ENCODE measurements around the gene FAM72D. TPM values are rescaled to one million over a fixed set of nuclear protein-coding genes. Genes with fewer than 3 reads are reported as not detected.
"Not testable (repeated sequence)": the region's sequence is repeated elsewhere in the genome, so short reads cannot be mapped to it uniquely, and the experiment has no call there.

Gene FAM72D
- total RNA-seq, 1 donor from 2014 or later = not detected

GRCh38 chr1:145082483-145083255, 13.1 kb upstream of the FAM72D start:
- DNase-seq (ENCODE audit: low spot score) = not testable (repeated sequence)

DNA sequence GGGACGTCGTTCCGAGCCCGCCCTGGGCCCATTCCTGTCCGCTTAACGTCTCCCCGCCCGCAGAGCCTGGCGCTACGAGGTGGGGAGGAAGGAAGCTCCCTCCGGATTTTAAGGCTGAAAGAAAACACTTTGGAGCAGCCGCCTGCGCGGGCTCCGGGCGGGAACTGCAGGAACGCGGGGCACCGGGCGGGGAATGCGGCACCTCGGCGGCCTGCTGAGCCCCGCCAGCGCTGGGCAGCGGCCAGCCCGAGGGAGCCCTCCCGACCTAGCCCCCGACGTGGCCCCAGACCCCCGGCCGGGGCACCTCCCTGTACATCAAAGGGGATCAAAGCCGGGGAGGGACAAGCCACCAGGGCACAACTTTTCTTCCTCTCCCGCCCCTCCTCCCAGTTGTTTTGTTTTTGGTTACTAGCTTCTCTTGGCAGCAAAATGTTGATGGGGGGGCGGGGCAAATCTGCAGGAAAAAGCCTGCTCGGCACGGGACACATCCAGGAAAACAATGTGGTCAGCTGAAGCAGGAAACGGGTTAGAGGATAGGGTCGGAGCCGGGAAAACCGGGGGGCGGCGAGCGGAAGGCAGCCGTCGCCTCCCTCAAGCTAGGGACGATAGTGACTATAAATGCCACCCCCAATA, 2.1 kb upstream of the FAM72D start:
- peak; percentile 3 for DNase-seq (ENCODE audit: low spot score)

DNA sequence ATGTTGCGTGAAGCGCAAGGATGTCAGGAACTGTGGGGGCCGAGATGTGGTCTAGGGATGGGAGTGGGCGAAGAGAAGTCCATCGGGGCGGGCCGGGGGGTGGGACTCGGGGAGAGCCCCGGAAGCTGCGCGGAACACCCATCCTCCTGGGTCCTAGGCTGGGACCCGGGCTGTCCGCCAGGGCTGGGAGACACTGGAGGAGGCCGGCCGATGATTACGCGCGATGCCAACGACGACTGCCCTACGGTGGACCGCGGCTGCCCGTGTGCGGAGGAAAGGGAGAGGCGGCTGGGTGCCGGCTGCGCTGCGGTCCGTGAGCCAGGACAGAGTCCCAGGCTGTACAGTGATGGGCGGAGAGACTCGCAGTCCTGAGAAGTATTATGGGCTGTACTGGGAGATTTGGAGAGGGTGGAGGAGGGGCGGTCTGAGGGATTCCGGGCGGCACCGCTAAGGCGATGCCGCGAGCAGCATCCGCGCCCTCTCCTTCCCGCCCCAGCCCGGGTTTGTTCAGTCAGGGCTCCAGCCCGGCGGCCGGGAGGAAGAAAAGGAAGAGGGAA, 1.0 kb upstream of the FAM72D start:
- not testable (repeated sequence) for DNase-seq (ENCODE audit: low spot score)

DNA sequence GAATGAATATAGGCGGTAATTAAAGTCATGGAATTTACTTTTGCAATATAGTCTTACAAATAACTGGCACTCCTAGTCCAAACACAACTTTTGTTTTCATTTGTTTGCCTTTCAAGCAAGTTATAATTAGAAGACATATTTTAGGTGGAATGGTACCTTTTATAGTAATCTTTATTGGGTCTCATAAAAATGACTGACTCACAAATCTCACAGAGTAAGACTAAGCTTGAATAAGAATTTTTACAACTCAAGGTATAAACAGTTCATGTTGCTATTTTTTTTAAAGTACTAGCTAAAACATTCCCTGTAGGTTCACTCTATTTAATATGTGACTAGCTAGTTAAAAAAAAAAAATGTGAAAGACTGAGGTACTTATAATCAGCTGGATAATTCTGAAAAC, 6.0 kb downstream of the FAM72D start:
- DNase-seq (ENCODE audit: low spot score) = not testable (repeated sequence)

DNA sequence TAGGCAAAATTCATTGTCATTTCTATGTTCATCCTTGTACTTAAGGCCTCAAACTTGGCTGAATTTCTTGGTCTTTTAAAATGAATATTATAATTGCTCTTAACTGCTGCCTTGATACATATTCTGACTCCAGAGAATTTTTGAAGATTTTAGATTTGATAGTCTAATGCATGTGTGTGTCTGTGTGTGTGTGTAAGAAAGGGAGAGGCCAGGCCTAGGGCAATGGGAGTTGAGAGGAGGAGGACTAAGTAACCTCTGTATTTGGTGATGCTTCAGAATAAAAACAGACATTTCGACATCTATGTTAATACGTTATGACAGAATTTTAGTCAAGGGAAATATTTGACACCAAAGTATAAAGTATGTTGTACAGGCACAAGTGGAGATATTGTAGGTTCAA, 7.5 kb downstream of the FAM72D start:
- DNase-seq (ENCODE audit: low spot score) = not testable (repeated sequence)

DNA sequence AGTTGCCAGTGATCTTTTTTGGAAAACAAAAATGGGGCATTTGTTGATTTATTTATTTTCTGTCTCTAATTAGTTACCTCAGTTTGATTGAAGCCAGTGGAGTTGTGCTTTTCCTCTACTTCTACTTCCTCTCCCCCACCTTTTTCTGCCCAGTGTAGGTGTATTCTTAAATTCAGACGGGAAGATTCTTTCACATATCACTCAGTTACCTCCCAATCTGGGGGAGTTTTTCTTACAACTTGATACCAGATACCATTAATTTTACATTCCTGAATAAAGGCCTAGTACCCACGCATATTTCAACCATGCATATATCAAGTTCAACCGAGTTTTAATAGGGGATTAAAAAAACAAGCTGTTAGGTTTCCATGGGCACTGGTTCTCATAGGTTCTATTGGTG, 15.9 kb downstream of the FAM72D start:
- not testable (repeated sequence) for DNase-seq (ENCODE audit: low spot score)

DNA sequence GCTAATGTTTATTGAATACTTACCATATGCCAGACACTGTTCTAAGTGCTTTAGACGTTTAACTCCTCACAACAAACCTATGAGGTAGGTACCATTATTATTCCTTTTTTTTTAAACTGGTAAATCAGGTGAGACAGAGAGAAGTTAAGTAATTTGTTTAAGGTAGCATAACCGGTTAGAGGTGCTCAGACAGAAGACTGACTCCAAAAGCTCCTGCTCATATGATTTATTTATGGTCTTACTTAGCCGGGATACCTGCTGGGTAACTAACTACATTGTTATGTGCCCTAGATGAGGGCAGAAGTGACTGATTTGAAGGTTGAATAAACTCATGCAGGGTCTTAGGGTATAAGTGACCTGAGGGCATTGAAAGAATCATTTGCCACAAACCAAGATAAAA, 16.9 kb downstream of the FAM72D start:
- not testable (repeated sequence) for DNase-seq (ENCODE audit: low spot score)

GRCh38 chr1:145114560-145115057, 18.8 kb downstream of the FAM72D start:
- DNase-seq (ENCODE audit: low spot score) = not testable (repeated sequence)

DNA sequence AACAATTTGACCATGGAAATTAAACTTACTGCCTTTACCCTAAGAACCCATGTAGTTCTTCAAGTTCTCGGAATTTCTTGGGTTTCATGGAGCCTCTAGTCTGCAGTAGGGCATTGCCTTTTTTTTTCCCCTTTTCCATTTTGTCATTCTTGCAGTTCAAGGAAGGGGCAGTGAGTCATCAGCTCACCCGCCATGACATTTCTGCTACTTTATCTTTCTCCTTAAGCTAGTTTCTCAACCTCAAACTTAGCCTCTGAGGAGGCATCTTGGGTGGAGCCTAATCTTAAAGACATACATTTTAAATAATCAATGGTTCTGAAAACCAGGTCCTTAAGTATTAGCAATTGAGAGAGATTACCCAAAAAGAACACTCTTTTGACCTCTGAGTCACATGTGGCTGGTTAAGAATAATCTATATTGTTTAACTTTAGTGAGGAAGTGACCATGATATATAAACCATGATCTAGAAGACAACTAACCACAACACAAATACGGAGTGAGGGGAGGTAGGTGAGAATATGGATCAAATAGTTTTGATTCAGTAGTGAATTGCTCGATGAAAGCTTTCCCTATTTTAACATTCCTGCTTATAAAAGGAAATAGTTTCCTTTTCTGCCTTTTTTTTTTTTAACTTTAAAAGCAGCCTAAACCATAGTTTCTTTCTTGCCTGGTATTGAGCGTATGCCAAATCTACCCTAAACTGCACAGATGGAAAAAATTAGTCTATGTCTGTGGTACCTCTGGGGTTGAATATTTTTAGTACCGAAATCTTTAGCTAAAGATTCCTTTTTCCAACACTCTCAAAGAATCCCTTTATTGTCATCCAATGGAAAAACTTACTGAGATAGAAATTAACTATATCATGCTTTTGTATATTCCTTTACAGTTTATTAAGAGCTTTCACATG, 20.1 kb downstream of the FAM72D start:
- not testable (repeated sequence) for DNase-seq (ENCODE audit: low spot score)

- DNase-seq (ENCODE audit: low spot score) = not testable (repeated sequence)
Measured at GRCh38 chr1:145119842-145120241, 24.1 kb downstream of the FAM72D start.

- DNase-seq (ENCODE audit: low spot score) = not testable (repeated sequence)
Measured at GRCh38 chr1:145122344-145123061, 26.7 kb downstream of the FAM72D start.

DNA sequence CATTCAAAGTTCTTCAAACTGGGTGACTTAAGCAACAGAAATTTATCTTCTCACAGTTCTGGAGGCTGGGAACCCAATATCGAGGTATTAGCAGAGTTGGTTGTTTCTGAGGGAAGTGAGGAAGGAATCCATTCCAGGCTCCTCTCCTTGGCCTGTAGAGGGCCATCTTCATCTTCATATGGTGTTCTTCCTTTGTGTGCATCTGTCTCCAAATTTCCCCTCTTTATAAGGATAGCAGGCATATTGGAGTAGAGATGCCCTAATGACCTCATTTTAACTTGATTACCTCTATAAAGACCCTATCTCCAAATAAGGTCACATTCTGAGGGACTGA, 27.3 kb downstream of the FAM72D start:
- not testable (repeated sequence) for DNase-seq (ENCODE audit: low spot score)

GRCh38 chr1:145123992-145124641, 28.3 kb downstream of the FAM72D start:
- not testable (repeated sequence) for DNase-seq (ENCODE audit: low spot score)

- not testable (repeated sequence) for DNase-seq (ENCODE audit: low spot score)
Measured at GRCh38 chr1:145125112-145125511, 29.3 kb downstream of the FAM72D start.

GRCh38 chr1:145127144-145127543, 31.4 kb downstream of the FAM72D start:
- not testable (repeated sequence) for DNase-seq (ENCODE audit: low spot score)

DNA sequence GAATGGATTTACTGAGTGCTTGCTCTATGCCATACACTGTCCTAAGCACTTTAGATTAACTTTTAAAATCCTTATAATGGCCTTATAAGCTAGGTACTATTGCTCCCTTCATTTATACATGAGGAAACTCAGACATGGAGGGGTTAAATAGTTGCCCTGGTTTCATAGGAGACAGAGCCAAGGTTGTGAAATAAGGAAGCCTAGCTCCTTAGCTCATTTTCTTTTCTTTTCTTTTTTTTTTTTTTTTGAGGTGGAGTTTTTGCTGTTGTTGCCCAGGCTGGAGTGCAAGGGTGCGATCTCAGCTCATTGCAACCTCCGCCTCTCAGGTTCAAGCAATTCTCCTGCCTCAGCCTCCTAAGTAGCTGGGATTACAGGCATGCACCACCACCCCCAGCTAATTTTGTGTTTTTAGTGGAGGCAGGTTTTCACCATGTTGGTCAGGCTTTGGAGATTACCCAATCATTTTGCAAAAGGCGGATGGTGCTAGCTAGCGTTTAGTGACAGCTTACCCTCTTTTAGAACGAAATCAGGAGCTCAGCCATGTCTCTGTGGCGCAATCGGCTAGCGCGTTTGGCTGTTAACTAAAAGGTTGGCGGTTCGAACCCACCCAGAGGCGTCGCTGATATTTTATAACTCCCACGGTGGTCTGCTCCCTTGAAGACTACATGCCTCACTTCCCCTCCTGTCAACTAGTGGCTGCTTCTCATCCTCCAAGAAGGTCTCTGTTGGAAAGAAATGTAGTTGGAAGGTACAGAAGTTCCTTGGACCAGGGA, 33.1 kb downstream of the FAM72D start:
- DNase-seq (ENCODE audit: low spot score) = peak; percentile 0

GRCh38 chr1:145134476-145134875, 38.7 kb downstream of the FAM72D start:
- DNase-seq (ENCODE audit: low spot score) = not testable (repeated sequence)

DNA sequence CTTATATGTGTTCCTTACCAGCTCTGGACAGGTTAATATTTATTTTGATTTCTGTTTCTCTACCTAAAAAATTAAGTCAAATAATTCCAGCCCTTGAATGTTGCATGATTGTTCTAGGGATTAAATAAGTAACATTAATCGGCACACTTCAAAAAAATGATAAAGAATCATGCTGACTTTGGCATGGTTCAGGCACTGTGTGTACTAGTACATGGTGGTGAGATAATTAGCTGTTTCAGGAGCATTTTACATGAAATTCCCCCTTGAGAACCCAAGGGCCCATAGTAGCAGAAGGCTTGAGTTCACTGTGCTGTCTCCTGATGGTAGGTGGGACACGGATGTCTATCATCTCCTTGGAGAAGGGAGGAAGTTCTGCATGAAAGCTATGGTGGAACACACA, 44.8 kb downstream of the FAM72D start:
- DNase-seq (ENCODE audit: low spot score) = not testable (repeated sequence)

- DNase-seq (ENCODE audit: low spot score) = not testable (repeated sequence)
Measured at GRCh38 chr1:145144264-145144913, 48.6 kb downstream of the FAM72D start.

All from umbilical cord (tissue), 2 donors.